IgD-negative memory B cell (primary cell): ENCODE results near the gene GDF7. TPM values are rescaled to one million over a fixed set of nuclear protein-coding genes. Genes with fewer than 3 reads are reported as not detected.
A peak's percentile ranks its signal among the peaks of the same experiment; 100 is the strongest.

ENCODE experiments used
- H3K27ac Mint-ChIP-seq, 3 donors: one replicate each; pipeline ENCODE4 v1.8.0; 2020 to 2022; ENCODE audit warnings: mild to moderate bottlenecking in 3 of 3, mixed read lengths in 3 of 3, moderate library complexity in 1 of 3
- H3K27me3 Mint-ChIP-seq: one replicate; pipeline ENCODE4 v1.8.0; 2021; ENCODE audit warnings: mixed read lengths
- H3K36me3 Mint-ChIP-seq: one replicate; pipeline ENCODE4 v1.8.0; 2020; ENCODE audit warnings: mild to moderate bottlenecking, mixed read lengths
- H3K4me1 Mint-ChIP-seq, 3 donors: one replicate each; pipeline ENCODE4 v1.8.0; 2020 to 2022; ENCODE audit warnings: mixed read lengths in 3 of 3, mild to moderate bottlenecking in 1 of 3
- H3K4me3 Mint-ChIP-seq, 4 donors: one replicate each; pipeline ENCODE4 v1.8.0; 2020 to 2022; ENCODE audit warnings: mild to moderate bottlenecking in 4 of 4, mixed read lengths in 4 of 4, moderate library complexity in 3 of 4
- H3K9me3 Mint-ChIP-seq, 3 donors: one replicate each; pipeline ENCODE4 v1.8.0; 2020 to 2021; ENCODE audit warnings: mixed read lengths in 3 of 3, mild to moderate bottlenecking in 1 of 3
- polyA plus RNA-seq: library from polyadenylated mRNA; unstranded; fragments of 300-500 nt; fragmentation: Illumina TruSeq; gene quantifications from one replicate; pipeline ENCODE4 v1.2.3, GENCODE V29; 2021

Gene GDF7
- 0.74 TPM for polyA plus RNA-seq

DNA sequence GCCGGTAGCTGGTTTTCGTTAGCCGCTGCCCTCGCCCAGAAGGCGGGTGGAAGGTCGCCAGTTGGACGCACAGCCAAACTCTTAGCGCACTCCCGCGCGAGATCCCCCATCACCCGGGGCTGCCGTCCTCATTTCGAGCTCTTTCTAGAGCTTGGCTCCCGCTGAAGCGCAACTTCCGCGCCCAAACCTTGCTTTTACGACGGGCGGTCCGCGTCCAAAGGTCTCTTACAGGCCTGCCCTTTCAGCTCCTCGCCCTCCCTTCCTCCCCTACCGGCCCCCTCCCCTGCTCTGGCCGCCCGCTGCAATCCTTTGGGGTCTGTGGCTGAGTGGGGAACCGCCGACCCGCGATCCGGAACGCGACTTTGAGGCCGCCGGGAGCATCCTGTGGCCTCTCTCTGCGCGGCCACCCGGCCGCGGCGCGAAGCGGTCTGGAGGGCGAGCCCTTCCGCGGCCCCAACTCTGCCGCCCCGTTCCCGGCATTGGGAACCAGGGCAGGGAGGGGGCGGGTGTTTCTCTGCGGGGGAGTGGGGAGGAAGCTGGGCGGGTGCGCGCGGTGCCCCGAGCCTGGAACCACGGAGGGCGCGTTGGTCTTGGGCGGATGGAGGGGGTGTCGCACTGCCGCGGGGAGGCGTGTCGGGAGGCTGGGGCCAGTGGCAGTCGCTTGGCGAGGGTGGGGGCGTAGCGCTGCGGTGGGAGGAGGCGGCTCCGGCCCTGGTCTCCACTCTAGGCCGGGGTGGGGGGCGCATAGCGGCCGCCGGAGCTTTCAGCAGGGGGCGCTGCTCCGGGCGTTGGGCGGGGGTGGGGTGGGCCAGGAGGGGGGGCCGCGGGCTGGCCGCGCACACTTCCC is at the start of gene GDF7:
GDF7 (plus strand) TSS at position 841 of the 847 bp plus-strand sequence. CDS start 96 bp downstream, outside the sequence.
- H3K27me3 Mint-ChIP-seq, result peaks cover 38% of the 10 kb centered on the region
- H3K4me1 Mint-ChIP-seq, result peaks cover 20 to 31% (median 25%) of the 10 kb centered on the region in 3 donors
- H3K36me3 Mint-ChIP-seq, result no peaks in the 10 kb centered on the region
- H3K4me3 Mint-ChIP-seq, result peak within 1 kb of the TSS; percentile 85 to 99 (median 92)
- no peaks in the 10 kb centered on the region for H3K9me3 Mint-ChIP-seq
- peak within 1 kb of the TSS; percentile 73 to 93 (median 93) for H3K27ac Mint-ChIP-seq

DNA sequence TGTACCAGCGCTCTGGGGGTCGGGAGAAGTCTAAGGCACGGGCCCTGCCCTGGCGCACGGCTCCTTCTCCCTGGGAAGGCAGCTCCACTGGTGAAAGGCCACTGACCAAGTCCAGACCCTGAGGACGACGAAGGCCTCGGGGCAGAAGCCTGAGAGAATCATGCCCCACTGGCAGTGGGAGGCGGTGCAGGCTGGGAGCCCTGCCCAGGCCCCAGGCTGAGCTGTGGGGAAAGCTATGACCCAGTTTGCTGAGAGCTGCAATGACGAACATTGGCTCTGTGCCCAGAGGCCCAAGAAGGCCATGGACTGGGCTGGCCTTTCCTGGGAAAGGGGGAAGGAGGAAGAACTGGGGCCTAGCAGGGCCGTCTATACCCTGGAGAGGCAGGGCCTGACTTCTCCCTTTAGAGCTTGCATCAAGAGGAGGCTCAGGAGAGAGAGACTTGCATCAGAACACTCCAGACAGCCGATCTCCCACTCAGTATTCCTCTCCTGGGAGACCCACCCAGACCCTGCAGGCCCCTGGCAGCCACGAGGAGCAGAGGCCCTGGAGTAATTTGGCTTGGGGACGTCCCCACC is 49.0 kb upstream of the GDF7 start:
- H3K27ac Mint-ChIP-seq, result no peak overlapping the region
- H3K4me3 Mint-ChIP-seq, result no peak overlapping the region
- no peaks in the 10 kb centered on the region for H3K9me3 Mint-ChIP-seq
- H3K27me3 Mint-ChIP-seq, result no peaks in the 10 kb centered on the region
- peaks cover 0 to 6% (median 4%) of the 10 kb centered on the region in 3 donors for H3K4me1 Mint-ChIP-seq
- peaks cover 5% of the 10 kb centered on the region for H3K36me3 Mint-ChIP-seq

DNA sequence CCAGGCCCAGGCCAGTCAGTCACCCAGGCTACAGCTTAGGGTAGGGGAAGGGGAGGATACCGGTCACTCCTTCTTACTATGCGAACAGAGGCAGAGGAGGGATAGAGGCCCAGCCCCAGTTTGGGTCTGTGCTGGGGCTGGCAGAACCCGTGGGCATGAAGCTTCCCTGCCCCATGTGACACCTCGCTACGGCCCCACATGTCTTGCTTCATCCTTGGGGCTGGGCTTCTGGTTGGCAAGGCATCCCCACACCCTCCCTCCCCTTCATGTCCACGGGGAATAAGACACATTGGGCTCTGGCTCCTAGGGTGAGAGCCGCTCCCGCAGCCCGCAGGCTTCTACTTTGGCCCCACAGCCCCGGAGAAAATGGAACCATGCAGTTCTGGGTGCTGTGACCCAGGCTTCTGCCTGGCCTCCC is 48.5 kb upstream of the GDF7 start:
- no peak overlapping the region for H3K27ac Mint-ChIP-seq
- peaks cover 0 to 6% (median 4%) of the 10 kb centered on the region in 3 donors for H3K4me1 Mint-ChIP-seq
- H3K4me3 Mint-ChIP-seq, result no peak overlapping the region
- H3K9me3 Mint-ChIP-seq, result no peaks in the 10 kb centered on the region
- peaks cover 7% of the 10 kb centered on the region for H3K36me3 Mint-ChIP-seq
- no peaks in the 10 kb centered on the region for H3K27me3 Mint-ChIP-seq

DNA sequence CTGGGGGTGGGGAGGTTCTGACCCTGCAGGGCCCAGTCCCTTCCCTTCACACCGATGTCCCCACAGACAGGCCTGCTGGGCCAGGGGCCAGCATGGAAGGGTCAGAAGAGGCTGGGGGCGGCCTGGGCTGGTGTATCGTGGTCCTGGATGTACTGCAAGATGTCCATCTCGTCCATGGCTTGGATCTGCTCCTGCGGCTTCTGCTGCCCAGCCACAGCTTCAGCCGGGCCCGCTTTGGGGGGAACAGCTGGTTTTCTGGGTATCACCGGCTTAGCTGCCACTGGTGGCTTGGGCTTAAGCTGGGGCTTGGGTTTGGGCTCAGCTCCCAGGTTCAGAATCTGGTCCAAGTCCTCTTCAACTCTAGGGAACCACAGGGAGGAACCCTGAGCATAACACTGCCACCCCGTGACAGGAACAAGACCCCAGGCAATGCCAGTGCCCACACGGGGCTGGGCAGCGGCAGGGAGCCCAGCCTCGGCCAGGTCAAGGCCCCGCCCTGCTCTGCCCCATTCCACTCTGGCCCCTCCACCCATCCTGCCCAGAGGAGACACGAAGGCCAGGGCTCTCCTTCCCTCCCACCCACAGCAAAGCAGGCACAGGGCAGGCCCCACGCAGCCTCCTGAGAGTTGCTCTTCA is 47.9 kb upstream of the GDF7 start:
- Mint-ChIP-seq H3K4me3 (no peak overlapping the region), H3K9me3 (no peaks in the 10 kb centered on the region), H3K4me1 (peaks cover 0 to 6% (median 4%) of the 10 kb centered on the region in 3 donors), H3K36me3 (peaks cover 7% of the 10 kb centered on the region), H3K27ac (no peak overlapping the region), H3K27me3 (no peaks in the 10 kb centered on the region)

DNA sequence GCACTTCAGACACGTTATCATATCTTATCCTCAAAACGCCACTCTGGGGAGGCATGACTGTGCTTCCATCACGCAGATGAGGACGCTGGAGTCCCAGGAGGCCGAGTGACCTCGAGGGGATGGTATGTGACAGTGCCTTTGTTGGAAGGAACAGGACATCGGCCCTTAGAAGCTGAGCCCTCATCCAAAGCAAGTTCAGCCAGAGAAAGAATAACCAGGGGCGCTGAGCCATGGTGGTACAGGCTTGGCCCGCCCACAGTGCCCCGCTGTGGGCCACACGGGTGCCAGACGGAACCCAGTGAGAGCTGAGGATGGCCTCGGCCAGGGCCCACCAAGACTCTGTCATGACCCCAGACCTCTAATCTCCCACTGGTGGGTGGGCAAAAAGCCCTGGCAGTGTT is 47.3 kb upstream of the GDF7 start:
- Mint-ChIP-seq H3K4me1 (peaks cover 0 to under 1% (median 0%) of the 10 kb centered on the region in 3 donors), H3K27me3 (no peaks in the 10 kb centered on the region), H3K36me3 (peaks cover 5% of the 10 kb centered on the region), H3K9me3 (no peaks in the 10 kb centered on the region), H3K27ac (no peak overlapping the region), H3K4me3 (no peak overlapping the region)

DNA sequence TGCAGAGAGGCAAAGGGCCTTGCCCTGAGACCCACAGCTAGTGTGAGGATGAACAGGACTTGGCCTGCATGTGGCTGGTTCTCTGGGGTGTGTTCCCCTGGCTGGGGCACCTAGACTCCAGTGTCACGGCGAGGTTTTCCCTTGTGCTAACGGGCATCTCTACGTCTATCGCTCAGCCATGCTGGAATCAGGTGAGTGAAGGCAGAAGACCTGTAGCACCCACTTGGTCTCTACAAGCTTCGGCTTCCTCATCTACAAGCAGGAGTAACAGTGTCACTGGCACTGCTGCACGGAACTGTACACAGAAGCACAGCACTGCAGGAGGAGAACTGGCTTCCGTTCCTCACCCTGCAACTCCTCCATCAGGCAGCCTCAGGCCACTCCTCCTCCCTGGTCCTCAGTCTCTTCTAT is 46.7 kb upstream of the GDF7 start:
- Mint-ChIP-seq H3K36me3 (peaks cover 5% of the 10 kb centered on the region), H3K27ac (no peak overlapping the region), H3K27me3 (no peaks in the 10 kb centered on the region), H3K9me3 (no peaks in the 10 kb centered on the region), H3K4me3 (no peak overlapping the region), H3K4me1 (no peaks in the 10 kb centered on the region)

DNA sequence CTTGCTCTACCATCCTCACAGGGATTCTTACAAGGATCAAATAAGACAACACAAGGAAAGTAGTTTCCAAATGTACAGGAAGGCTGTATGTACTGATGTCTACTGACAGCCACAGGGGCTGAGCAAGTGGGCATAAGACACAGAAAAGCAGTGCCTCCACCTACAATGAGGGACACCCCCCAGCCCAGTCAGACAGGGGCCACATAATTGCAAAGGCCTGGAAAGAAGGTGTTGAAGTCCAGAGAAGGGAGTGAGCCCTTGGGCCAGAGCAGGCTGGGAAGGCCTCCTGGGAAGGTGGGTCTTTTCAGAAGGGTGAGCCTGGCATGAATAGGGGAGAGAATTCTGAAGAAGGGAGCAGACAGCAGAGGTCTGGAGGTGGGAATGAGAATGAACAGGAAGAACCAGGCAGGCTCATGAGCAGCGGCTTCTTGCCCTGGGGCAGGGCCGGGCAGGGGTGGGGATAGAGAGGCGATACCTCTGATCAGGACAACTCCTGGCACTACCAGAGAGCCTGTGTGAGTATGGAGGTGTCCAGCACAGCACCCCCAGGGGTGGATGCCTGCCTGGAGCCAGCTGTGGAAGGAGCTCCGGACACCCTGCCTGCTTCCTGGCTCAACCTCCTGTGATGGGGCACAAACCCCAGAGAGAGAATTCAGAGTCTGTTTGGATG is 46.1 kb upstream of the GDF7 start:
- H3K27ac Mint-ChIP-seq, result no peak overlapping the region
- no peaks in the 10 kb centered on the region for H3K4me1 Mint-ChIP-seq
- H3K9me3 Mint-ChIP-seq, result no peaks in the 10 kb centered on the region
- peaks cover 5% of the 10 kb centered on the region for H3K36me3 Mint-ChIP-seq
- no peaks in the 10 kb centered on the region for H3K27me3 Mint-ChIP-seq
- no peak overlapping the region for H3K4me3 Mint-ChIP-seq

DNA sequence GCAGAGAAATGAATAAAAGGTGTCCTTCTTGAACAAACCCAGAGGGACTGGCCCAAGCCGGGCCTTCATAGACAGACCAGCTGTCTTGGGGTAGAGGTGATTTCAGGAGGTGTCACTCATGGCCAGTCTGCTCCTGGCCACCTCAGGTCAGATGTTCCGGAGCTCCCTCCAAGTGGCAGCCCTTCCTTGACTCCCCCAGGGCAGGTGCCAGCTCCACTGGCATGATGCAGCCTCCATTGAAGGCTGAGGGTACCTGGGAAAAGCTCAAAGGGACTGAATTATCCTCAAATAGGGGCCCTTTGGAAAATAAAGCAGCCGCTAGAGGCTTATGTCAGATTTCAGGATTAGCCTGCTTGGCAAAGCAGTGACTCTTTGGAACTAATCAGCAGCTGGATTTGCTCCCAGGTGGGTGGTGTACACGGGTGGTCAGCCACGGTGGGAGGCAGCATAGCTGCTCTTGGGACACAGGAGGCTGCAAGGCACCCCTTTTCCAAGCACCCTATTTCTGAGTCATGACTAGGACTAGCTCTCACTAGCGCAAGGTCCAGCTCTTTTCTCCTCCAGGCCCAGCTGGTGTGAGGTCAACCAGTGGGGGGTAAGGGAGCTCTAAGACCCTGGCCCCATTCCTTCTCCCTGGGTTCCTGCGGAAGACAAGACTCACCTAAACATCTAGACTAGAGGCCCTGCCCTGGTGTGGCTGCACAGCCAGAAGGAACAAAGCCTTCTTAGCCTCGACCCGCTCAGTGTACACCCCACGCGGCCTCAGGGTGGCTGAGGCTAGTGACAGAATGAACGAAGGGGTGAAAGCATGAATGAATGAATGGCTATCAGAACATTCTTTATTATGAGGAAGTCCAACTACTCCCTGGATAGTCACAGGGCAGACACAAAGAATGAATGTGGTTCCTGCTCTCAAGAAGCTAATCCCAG is 45.3 kb upstream of the GDF7 start:
- no peak overlapping the region for H3K27ac Mint-ChIP-seq
- H3K27me3 Mint-ChIP-seq, result no peaks in the 10 kb centered on the region
- no peaks in the 10 kb centered on the region for H3K4me1 Mint-ChIP-seq
- H3K36me3 Mint-ChIP-seq, result peaks cover 5% of the 10 kb centered on the region
- no peaks in the 10 kb centered on the region for H3K9me3 Mint-ChIP-seq
- no peak overlapping the region for H3K4me3 Mint-ChIP-seq

DNA sequence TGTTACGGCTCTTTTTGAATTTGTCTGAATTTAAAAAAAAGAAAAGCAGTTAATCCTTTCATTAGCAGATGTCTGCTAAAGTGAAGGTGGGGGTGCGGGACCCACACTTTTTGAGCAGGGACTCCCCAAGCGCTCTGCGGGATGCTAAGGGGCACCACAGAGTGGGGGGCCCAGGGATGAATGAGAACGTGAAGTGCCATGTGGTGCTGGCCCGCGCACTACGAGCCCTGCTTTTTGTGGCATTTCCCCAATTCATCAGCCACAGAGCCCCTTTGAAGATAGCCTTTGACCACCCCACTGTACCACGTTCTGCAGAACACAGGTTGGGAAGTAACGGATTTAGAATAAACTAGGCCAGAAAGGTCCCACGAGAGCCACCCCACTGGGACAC is 44.7 kb upstream of the GDF7 start:
- Mint-ChIP-seq H3K27me3 (no peaks in the 10 kb centered on the region), H3K4me3 (no peak overlapping the region), H3K27ac (no peak overlapping the region), H3K36me3 (peaks cover 5% of the 10 kb centered on the region), H3K9me3 (no peaks in the 10 kb centered on the region), H3K4me1 (no peaks in the 10 kb centered on the region)

DNA sequence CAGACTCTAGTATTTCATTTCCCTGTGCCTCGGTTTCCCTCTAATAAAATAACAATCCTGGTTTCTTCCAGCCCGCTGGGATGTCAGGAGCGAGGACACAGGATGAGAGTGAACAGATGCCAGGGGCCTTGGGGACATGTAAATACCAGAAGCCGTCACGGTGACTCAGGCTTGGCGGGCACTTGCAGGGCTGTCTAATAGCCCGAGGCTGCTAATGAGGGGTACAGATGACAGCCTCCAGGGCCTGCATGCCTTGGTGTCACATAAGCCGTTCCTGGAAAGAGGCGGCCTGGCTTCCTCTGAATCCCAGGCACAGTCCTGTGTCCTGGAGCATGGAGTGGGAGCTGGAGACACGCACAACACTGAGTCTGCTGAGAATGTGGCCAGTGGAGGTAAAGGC is 44.2 kb upstream of the GDF7 start:
- no peaks in the 10 kb centered on the region for H3K27me3 Mint-ChIP-seq
- peaks cover 3% of the 10 kb centered on the region for H3K36me3 Mint-ChIP-seq
- H3K9me3 Mint-ChIP-seq, result no peaks in the 10 kb centered on the region
- H3K4me3 Mint-ChIP-seq, result no peak overlapping the region
- H3K4me1 Mint-ChIP-seq, result no peaks in the 10 kb centered on the region
- no peak overlapping the region for H3K27ac Mint-ChIP-seq

DNA sequence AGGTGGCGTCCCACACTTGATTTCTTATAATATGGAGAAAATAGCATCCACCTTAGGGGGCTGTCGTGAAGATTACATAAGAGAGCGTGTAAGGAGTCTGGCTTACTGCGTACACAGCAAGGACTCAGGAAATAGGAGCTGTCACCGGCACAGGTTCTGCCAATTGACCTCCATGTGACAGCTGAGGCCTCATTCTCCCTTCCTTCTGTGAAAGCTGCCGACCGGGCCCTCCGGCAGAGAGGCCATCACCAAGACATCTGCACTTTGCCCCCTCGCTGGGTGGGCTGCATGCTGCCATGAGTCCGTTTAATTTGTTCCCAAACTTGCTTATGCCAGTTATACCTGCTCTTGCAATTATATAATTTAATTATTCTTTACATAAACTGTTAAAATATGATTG is 43.7 kb upstream of the GDF7 start:
- Mint-ChIP-seq H3K27ac (no peak overlapping the region), H3K9me3 (no peaks in the 10 kb centered on the region), H3K36me3 (peaks cover 3% of the 10 kb centered on the region), H3K27me3 (no peaks in the 10 kb centered on the region), H3K4me3 (no peak overlapping the region), H3K4me1 (no peaks in the 10 kb centered on the region)

DNA sequence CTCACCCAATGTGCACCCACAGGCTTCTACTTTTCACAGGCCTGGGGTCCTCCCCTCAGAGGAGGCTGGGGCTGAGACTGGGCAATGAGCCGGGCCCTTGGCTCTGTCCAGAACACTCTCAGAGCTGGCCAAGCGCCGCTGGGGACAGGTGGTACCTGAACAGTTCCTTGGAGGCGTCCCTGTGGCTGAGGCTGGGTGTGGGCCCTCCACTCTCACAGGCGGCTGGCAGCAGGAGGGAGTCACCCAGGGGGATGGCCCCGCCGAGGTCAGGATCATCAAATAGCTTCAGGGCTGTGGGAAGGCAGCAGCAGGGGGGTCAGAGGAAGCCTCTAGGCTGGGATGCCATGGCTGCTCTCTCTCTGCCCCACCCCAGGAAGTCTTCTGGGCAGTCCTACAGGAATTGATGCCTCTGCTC is 43.2 kb upstream of the GDF7 start:
- peaks cover 8% of the 10 kb centered on the region for H3K36me3 Mint-ChIP-seq
- H3K4me1 Mint-ChIP-seq, result no peaks in the 10 kb centered on the region

DNA sequence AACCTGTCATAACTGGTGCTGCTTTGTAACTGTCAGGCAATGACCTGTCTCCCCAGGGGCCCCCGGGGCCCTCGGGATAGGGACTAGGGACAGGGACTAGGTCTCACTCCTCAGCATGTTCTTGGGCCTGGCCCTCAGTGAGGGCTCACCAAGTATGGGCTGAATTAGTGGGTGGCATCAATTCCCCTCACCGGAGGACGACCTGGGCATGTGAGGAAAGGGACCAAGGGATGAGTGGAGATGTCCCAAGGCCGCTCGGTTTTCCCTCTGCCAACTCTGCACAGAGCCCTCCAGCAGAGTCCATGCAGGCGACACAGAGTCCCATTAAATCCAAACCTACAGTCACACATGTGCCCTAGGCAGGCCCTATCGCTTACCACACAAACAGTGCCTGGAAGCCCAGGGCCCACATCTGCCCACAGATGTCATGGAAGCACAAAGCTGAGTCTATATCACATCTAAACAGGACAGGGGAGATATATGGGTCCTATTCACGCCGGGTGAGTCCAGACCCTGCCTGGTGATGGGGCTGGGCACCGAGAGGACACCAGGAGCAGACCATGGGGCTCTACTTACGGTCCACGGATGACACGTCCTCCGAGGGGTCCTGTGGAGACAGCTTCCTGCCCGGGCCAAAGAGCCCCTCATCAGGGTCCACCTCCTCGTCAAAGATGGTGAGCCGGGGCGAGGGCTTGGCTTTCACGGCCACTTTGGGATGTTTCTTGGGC is 42.6 kb upstream of the GDF7 start:
- H3K4me1 Mint-ChIP-seq, result no peaks in the 10 kb centered on the region
- H3K27ac Mint-ChIP-seq, result no peak overlapping the region
- no peaks in the 10 kb centered on the region for H3K27me3 Mint-ChIP-seq
- no peaks in the 10 kb centered on the region for H3K9me3 Mint-ChIP-seq
- peaks cover 9% of the 10 kb centered on the region for H3K36me3 Mint-ChIP-seq
- no peak overlapping the region for H3K4me3 Mint-ChIP-seq

More for the DNA sequence above, 43.2 kb upstream of the GDF7 start:
- Mint-ChIP-seq H3K27ac (no peak overlapping the region), H3K27me3 (no peaks in the 10 kb centered on the region), H3K4me3 (no peak overlapping the region), H3K9me3 (no peaks in the 10 kb centered on the region)
